HepG2 (cell line): ENCODE results near the gene SGSH. TPM values are rescaled to one million over a fixed set of nuclear protein-coding genes. Genes with fewer than 3 reads are reported as not detected.

ENCODE experiments used
- JUND ChIP-seq: sonication (generic); formaldehyde crosslinking; IDR thresholded peaks from 2 replicates; pipeline ENCODE4 v1.8.0; 2022; ENCODE audit warnings: mild to moderate bottlenecking, missing genetic modification reagents
- NFYB ChIP-seq: sonication (generic); formaldehyde crosslinking; IDR thresholded peaks from 2 replicates; pipeline ENCODE4 v1.4.0; 2020; ENCODE audit warnings: missing genetic modification reagents
- RFX3 ChIP-seq: IDR thresholded peaks from 2 replicates; pipeline ENCODE4 v1.6.1; 2016; ENCODE audit warnings: missing biosample characterization, missing genetic modification reagents
- SIN3B ChIP-seq: fragments of 150-350 bp; IDR thresholded peaks from 2 replicates; pipeline ENCODE4 v1.6.1; 2014; ENCODE audit warnings: low read length
- TCF7 ChIP-seq: sonication (generic); IDR thresholded peaks from 2 replicates; pipeline ENCODE4 v1.6.1; 2016; ENCODE audit warnings: antibody characterized with exemption, low read depth
- polyA plus RNA-seq, 8 experiments: library from polyadenylated mRNA; depleted of rRNA in 3 of 8; stranded (reverse) in 7 of 8; unstranded in 1 of 8; fragments of >200 nt; fragmentation: Illumina TruSeq in 4 of 8; extraction: Trizol in 4 of 8; gene quantifications; 2 replicates each; pipeline versions ENCODE4 v1.2.1 to v1.2.3, GENCODE V29; 2011 to 2016; ENCODE audit warnings: low read depth in 4 of 8, missing spikeins in 1 of 8, mixed read lengths in 1 of 8; ENCODE audit not compliant: insufficient read depth in 1 of 8
- total RNA-seq, 5 experiments: library from RNA; depleted of rRNA; stranded (reverse); fragments of >200 nt; fragmentation: Illumina TruSeq; extraction: Trizol; gene quantifications; 2 replicates each; pipeline ENCODE4 v1.2.3, GENCODE V29; 2016; ENCODE audit warnings: low read depth in 1 of 5
- TF ChIP-seq, protein P1 (sequence below): sonication (generic); formaldehyde crosslinking; IDR thresholded peaks from 2 replicates; pipeline ENCODE4 v1.4.0; 2020; ENCODE audit warnings: mild to moderate bottlenecking, missing genetic modification reagents
- TF ChIP-seq, protein P2 (sequence below): sonication (generic); formaldehyde crosslinking; IDR thresholded peaks from 2 replicates; pipeline ENCODE4 v1.5.1; 2020; ENCODE audit warnings: mild to moderate bottlenecking, missing genetic modification reagents, borderline replicate concordance
- TF ChIP-seq, protein P3 (sequence below): sonication (generic); formaldehyde crosslinking; IDR thresholded peaks from 2 replicates; pipeline ENCODE4 v1.5.1; 2020; ENCODE audit warnings: mild to moderate bottlenecking, missing genetic modification reagents, borderline replicate concordance
- TF ChIP-seq, protein P4 (sequence below), 2 experiments: IDR thresholded peaks; 2 replicates each; pipeline ENCODE4 v1.6.1; 2011 to 2012; ENCODE audit warnings: low read length in 2 of 2, borderline replicate concordance in 1 of 2, low read depth in 1 of 2, mild to moderate bottlenecking in 1 of 2, moderate library complexity in 1 of 2
- TF ChIP-seq, protein P5 (sequence below): sonication (generic); formaldehyde crosslinking; IDR thresholded peaks from 2 replicates; pipeline ENCODE4 v1.4.0; 2020; ENCODE audit warnings: missing genetic modification reagents

SGSH gene
- total and polyA plus RNA-seq, 2 of the 13 experiments (the other 11 are each of a cell fraction or from before 2014, with no cell fraction given) = 12.2 to 17.6 TPM

DNA sequence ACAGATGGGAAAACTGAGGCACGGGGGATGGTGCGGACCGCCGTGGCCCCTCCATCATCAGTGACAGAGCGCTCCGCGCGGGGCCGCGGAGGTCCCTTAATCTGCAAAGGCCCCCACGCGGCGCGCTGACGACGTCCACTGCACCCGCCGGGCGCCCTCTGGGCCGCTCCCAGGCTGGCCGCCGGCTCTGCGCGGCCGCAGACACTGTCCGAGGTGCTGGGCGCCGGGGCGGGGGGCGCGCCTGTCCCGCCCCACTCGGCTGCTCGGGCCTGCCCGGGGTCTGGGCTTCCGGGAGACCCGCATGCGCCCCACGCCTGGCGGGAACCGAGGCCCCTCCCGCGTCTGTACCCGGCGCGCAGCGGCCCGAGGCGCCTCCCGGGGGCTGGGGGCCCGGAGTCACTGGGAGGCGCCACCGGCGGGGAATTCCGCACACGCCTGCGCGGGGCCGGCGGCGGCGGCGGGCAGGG lies 40.0 kb upstream of the SGSH start (continued):
- TF ChIP-seq, protein P1, sequence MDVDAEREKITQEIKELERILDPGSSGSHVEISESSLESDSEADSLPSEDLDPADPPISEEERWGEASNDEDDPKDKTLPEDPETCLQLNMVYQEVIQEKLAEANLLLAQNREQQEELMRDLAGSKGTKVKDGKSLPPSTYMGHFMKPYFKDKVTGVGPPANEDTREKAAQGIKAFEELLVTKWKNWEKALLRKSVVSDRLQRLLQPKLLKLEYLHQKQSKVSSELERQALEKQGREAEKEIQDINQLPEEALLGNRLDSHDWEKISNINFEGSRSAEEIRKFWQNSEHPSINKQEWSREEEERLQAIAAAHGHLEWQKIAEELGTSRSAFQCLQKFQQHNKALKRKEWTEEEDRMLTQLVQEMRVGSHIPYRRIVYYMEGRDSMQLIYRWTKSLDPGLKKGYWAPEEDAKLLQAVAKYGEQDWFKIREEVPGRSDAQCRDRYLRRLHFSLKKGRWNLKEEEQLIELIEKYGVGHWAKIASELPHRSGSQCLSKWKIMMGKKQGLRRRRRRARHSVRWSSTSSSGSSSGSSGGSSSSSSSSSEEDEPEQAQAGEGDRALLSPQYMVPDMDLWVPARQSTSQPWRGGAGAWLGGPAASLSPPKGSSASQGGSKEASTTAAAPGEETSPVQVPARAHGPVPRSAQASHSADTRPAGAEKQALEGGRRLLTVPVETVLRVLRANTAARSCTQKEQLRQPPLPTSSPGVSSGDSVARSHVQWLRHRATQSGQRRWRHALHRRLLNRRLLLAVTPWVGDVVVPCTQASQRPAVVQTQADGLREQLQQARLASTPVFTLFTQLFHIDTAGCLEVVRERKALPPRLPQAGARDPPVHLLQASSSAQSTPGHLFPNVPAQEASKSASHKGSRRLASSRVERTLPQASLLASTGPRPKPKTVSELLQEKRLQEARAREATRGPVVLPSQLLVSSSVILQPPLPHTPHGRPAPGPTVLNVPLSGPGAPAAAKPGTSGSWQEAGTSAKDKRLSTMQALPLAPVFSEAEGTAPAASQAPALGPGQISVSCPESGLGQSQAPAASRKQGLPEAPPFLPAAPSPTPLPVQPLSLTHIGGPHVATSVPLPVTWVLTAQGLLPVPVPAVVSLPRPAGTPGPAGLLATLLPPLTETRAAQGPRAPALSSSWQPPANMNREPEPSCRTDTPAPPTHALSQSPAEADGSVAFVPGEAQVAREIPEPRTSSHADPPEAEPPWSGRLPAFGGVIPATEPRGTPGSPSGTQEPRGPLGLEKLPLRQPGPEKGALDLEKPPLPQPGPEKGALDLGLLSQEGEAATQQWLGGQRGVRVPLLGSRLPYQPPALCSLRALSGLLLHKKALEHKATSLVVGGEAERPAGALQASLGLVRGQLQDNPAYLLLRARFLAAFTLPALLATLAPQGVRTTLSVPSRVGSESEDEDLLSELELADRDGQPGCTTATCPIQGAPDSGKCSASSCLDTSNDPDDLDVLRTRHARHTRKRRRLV (CRISPR knock-in tag) = no peak
- TF ChIP-seq SIN3B (no peak), TCF7 (no peak), RFX3 (CRISPR knock-in tag) (no peak), NFYB (CRISPR knock-in tag) (no peak), JUND (CRISPR knock-in tag) (no peak)
- TF ChIP-seq, protein P2, sequence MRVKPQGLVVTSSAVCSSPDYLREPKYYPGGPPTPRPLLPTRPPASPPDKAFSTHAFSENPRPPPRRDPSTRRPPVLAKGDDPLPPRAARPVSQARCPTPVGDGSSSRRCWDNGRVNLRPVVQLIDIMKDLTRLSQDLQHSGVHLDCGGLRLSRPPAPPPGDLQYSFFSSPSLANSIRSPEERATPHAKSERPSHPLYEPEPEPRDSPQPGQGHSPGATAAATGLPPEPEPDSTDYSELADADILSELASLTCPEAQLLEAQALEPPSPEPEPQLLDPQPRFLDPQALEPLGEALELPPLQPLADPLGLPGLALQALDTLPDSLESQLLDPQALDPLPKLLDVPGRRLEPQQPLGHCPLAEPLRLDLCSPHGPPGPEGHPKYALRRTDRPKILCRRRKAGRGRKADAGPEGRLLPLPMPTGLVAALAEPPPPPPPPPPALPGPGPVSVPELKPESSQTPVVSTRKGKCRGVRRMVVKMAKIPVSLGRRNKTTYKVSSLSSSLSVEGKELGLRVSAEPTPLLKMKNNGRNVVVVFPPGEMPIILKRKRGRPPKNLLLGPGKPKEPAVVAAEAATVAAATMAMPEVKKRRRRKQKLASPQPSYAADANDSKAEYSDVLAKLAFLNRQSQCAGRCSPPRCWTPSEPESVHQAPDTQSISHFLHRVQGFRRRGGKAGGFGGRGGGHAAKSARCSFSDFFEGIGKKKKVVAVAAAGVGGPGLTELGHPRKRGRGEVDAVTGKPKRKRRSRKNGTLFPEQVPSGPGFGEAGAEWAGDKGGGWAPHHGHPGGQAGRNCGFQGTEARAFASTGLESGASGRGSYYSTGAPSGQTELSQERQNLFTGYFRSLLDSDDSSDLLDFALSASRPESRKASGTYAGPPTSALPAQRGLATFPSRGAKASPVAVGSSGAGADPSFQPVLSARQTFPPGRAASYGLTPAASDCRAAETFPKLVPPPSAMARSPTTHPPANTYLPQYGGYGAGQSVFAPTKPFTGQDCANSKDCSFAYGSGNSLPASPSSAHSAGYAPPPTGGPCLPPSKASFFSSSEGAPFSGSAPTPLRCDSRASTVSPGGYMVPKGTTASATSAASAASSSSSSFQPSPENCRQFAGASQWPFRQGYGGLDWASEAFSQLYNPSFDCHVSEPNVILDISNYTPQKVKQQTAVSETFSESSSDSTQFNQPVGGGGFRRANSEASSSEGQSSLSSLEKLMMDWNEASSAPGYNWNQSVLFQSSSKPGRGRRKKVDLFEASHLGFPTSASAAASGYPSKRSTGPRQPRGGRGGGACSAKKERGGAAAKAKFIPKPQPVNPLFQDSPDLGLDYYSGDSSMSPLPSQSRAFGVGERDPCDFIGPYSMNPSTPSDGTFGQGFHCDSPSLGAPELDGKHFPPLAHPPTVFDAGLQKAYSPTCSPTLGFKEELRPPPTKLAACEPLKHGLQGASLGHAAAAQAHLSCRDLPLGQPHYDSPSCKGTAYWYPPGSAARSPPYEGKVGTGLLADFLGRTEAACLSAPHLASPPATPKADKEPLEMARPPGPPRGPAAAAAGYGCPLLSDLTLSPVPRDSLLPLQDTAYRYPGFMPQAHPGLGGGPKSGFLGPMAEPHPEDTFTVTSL (CRISPR knock-in tag) = no peak
- TF ChIP-seq, protein P3, sequence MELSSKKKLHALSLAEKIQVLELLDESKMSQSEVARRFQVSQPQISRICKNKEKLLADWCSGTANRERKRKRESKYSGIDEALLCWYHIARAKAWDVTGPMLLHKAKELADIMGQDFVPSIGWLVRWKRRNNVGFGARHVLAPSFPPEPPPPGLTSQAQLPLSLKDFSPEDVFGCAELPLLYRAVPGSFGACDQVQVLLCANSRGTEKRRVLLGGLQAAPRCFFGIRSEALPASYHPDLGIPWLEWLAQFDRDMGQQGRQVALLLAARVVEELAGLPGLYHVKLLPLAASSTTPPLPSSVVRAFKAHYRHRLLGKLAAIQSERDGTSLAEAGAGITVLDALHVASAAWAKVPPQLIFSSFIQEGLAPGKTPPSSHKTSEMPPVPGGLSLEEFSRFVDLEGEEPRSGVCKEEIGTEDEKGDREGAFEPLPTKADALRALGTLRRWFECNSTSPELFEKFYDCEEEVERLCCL (CRISPR knock-in tag) = no peak
- TF ChIP-seq, protein P4, sequence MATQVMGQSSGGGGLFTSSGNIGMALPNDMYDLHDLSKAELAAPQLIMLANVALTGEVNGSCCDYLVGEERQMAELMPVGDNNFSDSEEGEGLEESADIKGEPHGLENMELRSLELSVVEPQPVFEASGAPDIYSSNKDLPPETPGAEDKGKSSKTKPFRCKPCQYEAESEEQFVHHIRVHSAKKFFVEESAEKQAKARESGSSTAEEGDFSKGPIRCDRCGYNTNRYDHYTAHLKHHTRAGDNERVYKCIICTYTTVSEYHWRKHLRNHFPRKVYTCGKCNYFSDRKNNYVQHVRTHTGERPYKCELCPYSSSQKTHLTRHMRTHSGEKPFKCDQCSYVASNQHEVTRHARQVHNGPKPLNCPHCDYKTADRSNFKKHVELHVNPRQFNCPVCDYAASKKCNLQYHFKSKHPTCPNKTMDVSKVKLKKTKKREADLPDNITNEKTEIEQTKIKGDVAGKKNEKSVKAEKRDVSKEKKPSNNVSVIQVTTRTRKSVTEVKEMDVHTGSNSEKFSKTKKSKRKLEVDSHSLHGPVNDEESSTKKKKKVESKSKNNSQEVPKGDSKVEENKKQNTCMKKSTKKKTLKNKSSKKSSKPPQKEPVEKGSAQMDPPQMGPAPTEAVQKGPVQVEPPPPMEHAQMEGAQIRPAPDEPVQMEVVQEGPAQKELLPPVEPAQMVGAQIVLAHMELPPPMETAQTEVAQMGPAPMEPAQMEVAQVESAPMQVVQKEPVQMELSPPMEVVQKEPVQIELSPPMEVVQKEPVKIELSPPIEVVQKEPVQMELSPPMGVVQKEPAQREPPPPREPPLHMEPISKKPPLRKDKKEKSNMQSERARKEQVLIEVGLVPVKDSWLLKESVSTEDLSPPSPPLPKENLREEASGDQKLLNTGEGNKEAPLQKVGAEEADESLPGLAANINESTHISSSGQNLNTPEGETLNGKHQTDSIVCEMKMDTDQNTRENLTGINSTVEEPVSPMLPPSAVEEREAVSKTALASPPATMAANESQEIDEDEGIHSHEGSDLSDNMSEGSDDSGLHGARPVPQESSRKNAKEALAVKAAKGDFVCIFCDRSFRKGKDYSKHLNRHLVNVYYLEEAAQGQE (IDR thresholded peaks at IDR 0.05; ENCODE audit: borderline replicate concordance in 1 of 2, low read depth in 1 of 2, low read length in 2 of 2) = peak; percentile 86 to 92
- TF ChIP-seq, protein P5, sequence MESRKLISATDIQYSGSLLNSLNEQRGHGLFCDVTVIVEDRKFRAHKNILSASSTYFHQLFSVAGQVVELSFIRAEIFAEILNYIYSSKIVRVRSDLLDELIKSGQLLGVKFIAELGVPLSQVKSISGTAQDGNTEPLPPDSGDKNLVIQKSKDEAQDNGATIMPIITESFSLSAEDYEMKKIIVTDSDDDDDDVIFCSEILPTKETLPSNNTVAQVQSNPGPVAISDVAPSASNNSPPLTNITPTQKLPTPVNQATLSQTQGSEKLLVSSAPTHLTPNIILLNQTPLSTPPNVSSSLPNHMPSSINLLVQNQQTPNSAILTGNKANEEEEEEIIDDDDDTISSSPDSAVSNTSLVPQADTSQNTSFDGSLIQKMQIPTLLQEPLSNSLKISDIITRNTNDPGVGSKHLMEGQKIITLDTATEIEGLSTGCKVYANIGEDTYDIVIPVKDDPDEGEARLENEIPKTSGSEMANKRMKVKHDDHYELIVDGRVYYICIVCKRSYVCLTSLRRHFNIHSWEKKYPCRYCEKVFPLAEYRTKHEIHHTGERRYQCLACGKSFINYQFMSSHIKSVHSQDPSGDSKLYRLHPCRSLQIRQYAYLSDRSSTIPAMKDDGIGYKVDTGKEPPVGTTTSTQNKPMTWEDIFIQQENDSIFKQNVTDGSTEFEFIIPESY (CRISPR knock-in tag) = no peak
